IMR-90 (cell line): ENCODE data around the gene PDXDC1. TPM values are rescaled to one million over a fixed set of nuclear protein-coding genes. Genes with fewer than 3 reads are reported as not detected.

Experiments used
- ATAC-seq: fragments of 200-7000 bp; cut with Tn5 transposase; 2 replicates; pipeline ENCODE4 v1.9.1; 2020; ENCODE audit warnings: low read depth, mild to moderate bottlenecking, moderate library complexity
- BruUV-seq: library from RNA; stranded (reverse); fragments of 400-500 nt; replicated peaks from 2 replicates; lab custom pipeline; 2021; lab: Mats Ljungman, UMichigan
- CTCF ChIA-PET: fragments of 300-600 bp; formaldehyde crosslinking; extraction: SDS; loops from one replicate; lab custom pipeline; 2021; ENCODE audit warnings: antibody characterized with exemption; lab: Yijun Ruan, JAX
- POLR2A ChIA-PET: fragments of 300-600 bp; sonication (Branson Sonifier 250); formaldehyde crosslinking; loops from one replicate; lab custom pipeline; 2022; ENCODE audit warnings: antibody characterized with exemption; ENCODE audit not compliant: unreplicated experiment; lab: Charles Lee
- DNase-seq: peaks from one replicate; pipeline ENCODE4 v3.0.0; 2013
- H2AFZ ChIP-seq: replicated peaks from 2 replicates; pipeline ENCODE3; 2013; ENCODE audit warnings: low read length, mild to moderate bottlenecking; ENCODE audit not compliant: poor library complexity
- H2AK5ac ChIP-seq: 2 replicates; pipeline ENCODE4 v1.6.1; 2013; ENCODE audit warnings: low read depth, low read length, inconsistent platforms
- H2AK9ac ChIP-seq: replicated peaks from 2 replicates; pipeline ENCODE3; 2013; ENCODE audit warnings: mild to moderate bottlenecking, low read depth, low read length, moderate library complexity; ENCODE audit not compliant: poor library complexity
- H2BK120ac ChIP-seq: 2 replicates; pipeline ENCODE4 v1.6.1; 2013; ENCODE audit warnings: low read depth, low read length, inconsistent platforms
- H2BK15ac ChIP-seq: 3 replicates; pipeline ENCODE4 v1.6.1; 2013; ENCODE audit warnings: low read depth, low read length, inconsistent platforms
- H2BK20ac ChIP-seq: 2 replicates; pipeline ENCODE4 v1.6.1; 2013; ENCODE audit warnings: low read depth, mild to moderate bottlenecking, inconsistent platforms, low read length, moderate library complexity
- H2BK5ac ChIP-seq: 2 replicates; pipeline ENCODE4 v1.6.1; 2013; ENCODE audit warnings: mild to moderate bottlenecking, low read depth, low read length, inconsistent platforms; ENCODE audit not compliant: poor library complexity, severe bottlenecking
- H3K14ac ChIP-seq: replicated peaks from 2 replicates; pipeline ENCODE4 v1.6.1; 2013; ENCODE audit warnings: low read depth, low read length, inconsistent platforms
- H3K18ac ChIP-seq: 2 replicates; pipeline ENCODE4 v1.6.1; 2013; ENCODE audit warnings: low read depth, low read length, control low read depth
- H3K23ac ChIP-seq: 2 replicates; pipeline ENCODE4 v1.6.1; 2013; ENCODE audit warnings: low read depth, low read length, inconsistent platforms
- H3K27ac ChIP-seq: 2 replicates; pipeline ENCODE4 v1.5.1; 2013; ENCODE audit warnings: mild to moderate bottlenecking, control low read depth, low read length; ENCODE audit not compliant: insufficient read depth
- H3K27me3 ChIP-seq: 2 replicates; pipeline ENCODE4 v1.6.1; 2013; ENCODE audit warnings: low read length; ENCODE audit not compliant: control insufficient read depth, insufficient read depth
- H3K36me3 ChIP-seq: 2 replicates; pipeline ENCODE4 v1.6.1; 2013; ENCODE audit warnings: low read length, mixed read lengths; ENCODE audit not compliant: control insufficient read depth, insufficient read depth
- H3K4ac ChIP-seq: 2 replicates; pipeline ENCODE4 v1.6.1; 2013; ENCODE audit warnings: low read depth, low read length, inconsistent platforms
- H3K4me1 ChIP-seq: 2 replicates; pipeline ENCODE4 v1.6.1; 2013; ENCODE audit warnings: low read length, mixed read lengths; ENCODE audit not compliant: control insufficient read depth, insufficient read depth
- H3K4me2 ChIP-seq: 2 replicates; pipeline ENCODE4 v1.6.1; 2013; ENCODE audit warnings: low read depth, mild to moderate bottlenecking, control low read depth, low read length, moderate library complexity
- H3K4me3 ChIP-seq: 2 replicates; pipeline ENCODE4 v1.5.1; 2013; ENCODE audit warnings: low read depth, mild to moderate bottlenecking, control low read depth, low read length, moderate library complexity; ENCODE audit not compliant: insufficient read depth
- H3K56ac ChIP-seq: 2 replicates; pipeline ENCODE4 v1.6.1; 2013; ENCODE audit warnings: low read length, inconsistent platforms; ENCODE audit not compliant: insufficient read depth; ENCODE audit errors: extremely low read depth
- H3K79me1 ChIP-seq, 2 experiments: 2 replicates each; pipeline ENCODE4 v1.6.1; 2013; ENCODE audit warnings: low read length in 2 of 2, inconsistent platforms in 1 of 2, low read depth in 1 of 2
- H3K9ac ChIP-seq: 2 replicates; pipeline ENCODE4 v1.6.1; 2013; ENCODE audit warnings: low read depth, low read length, control low read depth
- H3K9me1 ChIP-seq: 2 replicates; pipeline ENCODE4 v1.6.1; 2013; ENCODE audit warnings: low read length, inconsistent platforms; ENCODE audit not compliant: insufficient read depth
- H3K9me3 ChIP-seq: 2 replicates; pipeline ENCODE4 v1.6.1; 2013; ENCODE audit warnings: low read length; ENCODE audit not compliant: control insufficient read depth, insufficient read depth
- H4K20me1 ChIP-seq: 2 replicates; pipeline ENCODE4 v1.6.1; 2013; ENCODE audit warnings: low read length, inconsistent platforms; ENCODE audit not compliant: insufficient read depth
- H4K5ac ChIP-seq: 2 replicates; pipeline ENCODE4 v1.6.1; 2013; ENCODE audit warnings: mild to moderate bottlenecking, low read depth, low read length, control low read depth
- H4K8ac ChIP-seq, 2 experiments: 2 replicates each; pipeline ENCODE4 v1.6.1; 2013; ENCODE audit warnings: low read depth in 2 of 2, low read length in 2 of 2, control low read depth in 1 of 2, inconsistent platforms in 1 of 2
- H4K91ac ChIP-seq: 2 replicates; pipeline ENCODE4 v1.6.1; 2013; ENCODE audit warnings: low read depth, low read length, inconsistent platforms; ENCODE audit not compliant: insufficient read depth
- BHLHE40 ChIP-seq: fragments of 150-350 bp; IDR thresholded peaks from 2 replicates; pipeline ENCODE4 v1.6.1; 2016; ENCODE audit warnings: mild to moderate bottlenecking, low read depth, low read length
- CEBPB ChIP-seq: IDR thresholded peaks from 2 replicates; pipeline ENCODE4 v1.6.1; 2012; ENCODE audit warnings: low read depth, low read length, improper control_type of control experiment
- CHD1 ChIP-seq: IDR thresholded peaks from 2 replicates; pipeline ENCODE4 v1.6.1; 2012; ENCODE audit warnings: low read depth, low read length, improper control_type of control experiment
- FOS ChIP-seq: fragments of 150-350 bp; IDR thresholded peaks from 2 replicates; pipeline ENCODE4 v1.6.1; 2016; ENCODE audit warnings: low read depth, low read length
- MAFK ChIP-seq: IDR thresholded peaks from 2 replicates; pipeline ENCODE4 v1.6.1; 2012; ENCODE audit warnings: low read depth, low read length, improper control_type of control experiment
- MAZ ChIP-seq: IDR thresholded peaks from 2 replicates; pipeline ENCODE4 v1.6.1; 2012; ENCODE audit warnings: low read depth, mild to moderate bottlenecking, low read length, improper control_type of control experiment, moderate library complexity, borderline replicate concordance
- MXI1 ChIP-seq: IDR thresholded peaks from 2 replicates; pipeline ENCODE4 v1.6.1; 2012; ENCODE audit warnings: low read depth, mild to moderate bottlenecking, low read length, moderate library complexity, borderline replicate concordance
- NFE2L2 ChIP-seq: fragments of 150-350 bp; IDR thresholded peaks from 2 replicates; pipeline ENCODE4 v1.6.1; 2016; ENCODE audit warnings: low read depth, mild to moderate bottlenecking, low read length
- POLR2A ChIP-seq: IDR thresholded peaks from 2 replicates; pipeline ENCODE4 v1.6.1; 2012; ENCODE audit warnings: mild to moderate bottlenecking, low read depth, low read length
- RAD21 ChIP-seq: IDR thresholded peaks from 2 replicates; pipeline ENCODE4 v1.6.1; 2012; ENCODE audit warnings: low read length, improper control_type of control experiment
- RCOR1 ChIP-seq: IDR thresholded peaks from 2 replicates; pipeline ENCODE4 v1.6.1; 2012; ENCODE audit warnings: mild to moderate bottlenecking, low read length, improper control_type of control experiment; ENCODE audit not compliant: insufficient replicate concordance
- RFX5 ChIP-seq: IDR thresholded peaks from 2 replicates; pipeline ENCODE4 v1.8.0; 2012; ENCODE audit warnings: low read depth, mild to moderate bottlenecking, low read length, moderate library complexity
- SMC3 ChIP-seq: fragments of 150-350 bp; IDR thresholded peaks from 2 replicates; pipeline ENCODE4 v1.6.1; 2016; ENCODE audit warnings: low read depth, mild to moderate bottlenecking, antibody characterized with exemption, low read length, moderate library complexity
- WGBS, 2 experiments: methylation state at CpG; one replicate each; pipeline versions ENCODE4 v1.1.5 to v1.1.7; 2013; ENCODE audit warnings: missing lambda C conversion rate in 2 of 2; ENCODE audit not compliant: insufficient read length in 1 of 2; ENCODE audit errors: extremely low coverage in 2 of 2; 5-methylcytosine and 5-hydroxymethylcytosine counted together
- dilution Hi-C: fragments of 300-500 bp; cut with HindIII; formaldehyde crosslinking; loops from one replicate; pipeline ENCODE4 v1.14.3; 2018; ENCODE audit warnings: low sequenced_read_pairs; ENCODE audit not compliant: unreplicated experiment
- in situ Hi-C: fragments of 300-500 bp; cut with MboI; formaldehyde crosslinking; loops from 3 replicates; pipeline ENCODE4 v1.14.3; 2019; ENCODE audit warnings: low sequenced_read_pairs, inconsistent platforms, mixed read lengths
- intact Hi-C: fragments of 100-400 bp; cut with micrococcal nuclease; formaldehyde crosslinking; loops from 2 replicates; pipeline ENCODE4 v1.10.0; 2022
- polyA plus RNA-seq, 3 experiments: library from polyadenylated mRNA; depleted of rRNA; stranded (reverse); fragments of >200 nt; gene quantifications; 2 replicates each; pipeline ENCODE4 v1.2.3, GENCODE V29; 2012; ENCODE audit warnings: low replicate concordance in 1 of 3
- total RNA-seq: library from RNA; depleted of rRNA; stranded (reverse); fragments of >200 nt; gene quantifications from 2 replicates; pipeline ENCODE4 v1.2.3, GENCODE V29; 2012

Gene PDXDC1
- total and polyA plus RNA-seq, 2 of the 4 experiments (the other 2 are of a cell fraction): 68.7 to 117 TPM

DNA sequence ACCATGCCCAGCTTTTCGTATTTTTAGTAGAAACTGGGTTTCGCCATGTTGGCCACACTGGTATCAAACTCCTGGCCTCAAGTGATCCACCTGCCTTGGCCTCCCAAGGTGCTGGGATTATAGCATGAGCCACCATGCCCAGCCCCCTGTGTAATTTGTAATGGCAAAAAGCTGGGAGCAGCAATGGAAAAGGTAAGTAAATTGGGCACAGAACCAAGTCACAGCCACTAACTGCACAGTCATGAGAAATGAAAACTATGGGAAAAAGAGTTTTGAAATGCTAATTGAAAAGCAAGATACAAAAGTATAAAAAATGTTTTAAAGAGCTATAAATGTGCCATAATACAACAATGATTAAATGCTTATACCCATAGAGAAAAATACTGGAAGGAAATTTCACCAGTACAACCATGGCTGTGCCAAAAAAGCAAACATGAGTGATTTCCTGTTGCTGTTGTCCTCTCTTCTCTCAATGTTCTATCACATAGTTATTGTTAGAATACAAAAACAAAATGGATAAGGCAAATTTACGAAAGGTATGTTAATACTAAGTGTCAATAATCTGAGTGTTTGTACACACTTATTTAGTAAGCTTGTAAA lies 74.9 kb downstream of the PDXDC1 start:
- Histone ChIP-seq H3K56ac (no peak overlapping the region), H3K27ac (no peak overlapping the region), H3K79me1 (peaks cover 28 to 79% of the 10 kb centered on the region in 2 experiments), H4K8ac (no peak overlapping the region), H2BK120ac (no peak overlapping the region), H3K14ac (no peak overlapping the region), H3K18ac (no peak overlapping the region), H3K9me3 (no peaks in the 10 kb centered on the region), H2BK20ac (no peak overlapping the region), H3K9me1 (peaks cover 11% of the 10 kb centered on the region), H4K5ac (no peak overlapping the region), H4K20me1 (peaks cover 28% of the 10 kb centered on the region), H2AK9ac (no peak overlapping the region), H4K91ac (no peak overlapping the region), H3K4me1 (peaks cover 4% of the 10 kb centered on the region; the same call in 1 of the 2 replicates), H2AFZ (no peak overlapping the region), H3K36me3 (peaks cover 20% of the 10 kb centered on the region), H3K4ac (no peak overlapping the region), H2BK15ac (no peak overlapping the region), H2AK5ac (no peak overlapping the region), H3K23ac (no peak overlapping the region), H3K9ac (no peak overlapping the region), H3K4me2 (no peak overlapping the region), H3K4me3 (no peak overlapping the region), H3K27me3 (no peaks in the 10 kb centered on the region), H2BK5ac (no peak overlapping the region)
- dilution Hi-C loops (no loop called here), in situ Hi-C loops (no loop called here), intact Hi-C loops (no loop called here)
- ATAC-seq: no peak
- BruUV-seq: no TSS peak
- WGBS, 2 experiments: 92% methylated on average over 2 of the region's 3 CpGs; no CpG with 5 or more reads in 1 of the 2 experiments
- DNase-seq: no peak
- no peak for TF ChIP-seq RAD21
- no peak for TF ChIP-seq MXI1
- no peak for TF ChIP-seq BHLHE40
- no peak for TF ChIP-seq MAZ
- TF ChIP-seq MAFK: no peak
- TF ChIP-seq FOS: no peak
- no peak for TF ChIP-seq CHD1
- no peak for TF ChIP-seq SMC3
- no peak for TF ChIP-seq POLR2A
- no peak for TF ChIP-seq RCOR1
- TF ChIP-seq CEBPB: no peak
- TF ChIP-seq RFX5: no peak
- no peak for TF ChIP-seq NFE2L2
- POLR2A ChIA-PET: no interaction called here
- CTCF ChIA-PET: no interaction called here
